ENCODE data around the gene SMNDC1.

SMNDC1 gene

DNA sequence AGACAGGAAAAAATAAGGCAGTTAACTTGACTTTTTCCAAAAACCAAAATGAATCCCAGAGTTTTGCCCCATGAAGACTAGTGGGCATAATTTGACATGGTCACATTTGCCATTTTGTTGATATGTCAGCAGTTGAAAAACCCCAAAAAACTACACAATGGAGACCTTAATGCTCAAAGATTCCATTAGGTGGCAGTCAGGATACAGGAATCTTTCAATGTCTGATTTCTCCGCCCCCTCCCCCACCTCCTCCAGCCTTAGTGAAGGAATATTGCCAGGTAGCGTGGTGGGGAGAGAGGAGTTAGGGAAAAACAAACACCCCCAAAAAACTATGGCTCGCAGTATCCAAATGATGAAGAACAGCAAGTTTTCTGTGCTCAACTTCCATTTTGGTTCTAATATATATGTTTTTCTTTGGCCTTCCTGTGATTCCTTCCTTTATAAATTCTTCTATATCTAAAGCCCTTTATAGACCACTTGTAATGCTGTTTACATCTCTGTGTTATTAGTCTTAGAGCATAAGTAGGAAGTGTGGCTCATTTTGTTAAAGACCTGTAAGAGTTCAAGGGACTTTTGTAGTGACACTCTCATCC lies 6.7 kb upstream of the SMNDC1 start:
- TF ChIP-seq, protein P1, sequence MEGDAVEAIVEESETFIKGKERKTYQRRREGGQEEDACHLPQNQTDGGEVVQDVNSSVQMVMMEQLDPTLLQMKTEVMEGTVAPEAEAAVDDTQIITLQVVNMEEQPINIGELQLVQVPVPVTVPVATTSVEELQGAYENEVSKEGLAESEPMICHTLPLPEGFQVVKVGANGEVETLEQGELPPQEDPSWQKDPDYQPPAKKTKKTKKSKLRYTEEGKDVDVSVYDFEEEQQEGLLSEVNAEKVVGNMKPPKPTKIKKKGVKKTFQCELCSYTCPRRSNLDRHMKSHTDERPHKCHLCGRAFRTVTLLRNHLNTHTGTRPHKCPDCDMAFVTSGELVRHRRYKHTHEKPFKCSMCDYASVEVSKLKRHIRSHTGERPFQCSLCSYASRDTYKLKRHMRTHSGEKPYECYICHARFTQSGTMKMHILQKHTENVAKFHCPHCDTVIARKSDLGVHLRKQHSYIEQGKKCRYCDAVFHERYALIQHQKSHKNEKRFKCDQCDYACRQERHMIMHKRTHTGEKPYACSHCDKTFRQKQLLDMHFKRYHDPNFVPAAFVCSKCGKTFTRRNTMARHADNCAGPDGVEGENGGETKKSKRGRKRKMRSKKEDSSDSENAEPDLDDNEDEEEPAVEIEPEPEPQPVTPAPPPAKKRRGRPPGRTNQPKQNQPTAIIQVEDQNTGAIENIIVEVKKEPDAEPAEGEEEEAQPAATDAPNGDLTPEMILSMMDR (IDR thresholded peaks at IDR 0.05): peak; percentile 67; the same call in 1 of the 2 replicates

DNA sequence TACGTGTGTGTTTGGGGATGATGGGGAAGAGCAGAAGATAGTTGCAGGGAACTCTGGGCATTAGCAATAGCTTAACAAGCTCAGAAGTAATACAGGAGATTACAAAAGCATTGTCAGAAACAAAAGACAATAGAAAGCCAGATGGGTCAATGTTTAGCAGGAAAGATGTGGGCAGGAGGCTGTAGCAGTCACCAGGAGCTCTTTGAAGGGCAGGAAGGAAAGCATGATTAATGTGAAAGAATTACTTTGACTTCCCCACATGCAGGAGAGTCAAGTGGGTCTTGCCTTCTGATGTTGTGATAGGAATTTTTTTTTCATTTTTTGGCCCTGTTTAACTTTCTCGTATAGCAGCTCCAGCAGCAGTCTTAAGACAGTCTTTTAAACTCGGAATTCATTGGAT lies 6.0 kb upstream of the SMNDC1 start:
- TF ChIP-seq, protein P1 (IDR thresholded peaks at IDR 0.05): no peak

DNA sequence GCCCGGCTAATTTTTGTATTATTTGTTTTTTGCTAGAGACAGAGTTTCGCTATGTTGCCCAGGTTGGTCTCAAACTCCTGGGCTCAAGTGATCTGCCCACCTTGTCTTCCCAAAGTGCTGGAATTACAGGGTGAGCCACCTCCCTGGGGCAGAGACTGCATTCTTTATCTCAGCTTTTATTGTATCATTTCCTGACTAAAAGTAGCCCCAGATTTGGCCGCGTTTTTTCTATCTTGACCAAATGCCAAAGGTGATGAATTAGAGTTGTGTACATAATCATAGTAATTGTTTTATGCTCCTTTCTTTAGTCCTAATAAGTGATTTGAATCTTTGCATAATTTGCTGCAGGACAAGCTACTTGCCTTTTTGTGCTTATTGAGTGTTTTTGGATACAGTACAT lies 3.1 kb upstream of the SMNDC1 start:
- TF ChIP-seq, protein P1 (IDR thresholded peaks at IDR 0.05): no peak

DNA sequence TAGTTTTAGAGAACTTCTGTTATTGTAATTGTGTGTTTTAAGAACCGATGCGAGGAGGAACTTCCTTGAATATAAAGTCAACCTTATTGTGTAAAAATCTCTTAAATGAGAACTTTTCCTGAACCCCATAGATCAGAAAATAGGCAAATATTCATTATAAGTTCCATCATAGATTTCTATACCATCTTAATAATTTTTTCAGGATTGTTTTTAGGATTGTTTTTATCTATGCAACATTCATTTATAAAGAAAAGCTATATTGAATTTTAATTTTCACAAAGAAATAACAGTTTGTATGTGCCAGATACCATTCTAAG lies 1.7 kb upstream of the SMNDC1 start:
- TF ChIP-seq, protein P1 (IDR thresholded peaks at IDR 0.05): no peak

DNA sequence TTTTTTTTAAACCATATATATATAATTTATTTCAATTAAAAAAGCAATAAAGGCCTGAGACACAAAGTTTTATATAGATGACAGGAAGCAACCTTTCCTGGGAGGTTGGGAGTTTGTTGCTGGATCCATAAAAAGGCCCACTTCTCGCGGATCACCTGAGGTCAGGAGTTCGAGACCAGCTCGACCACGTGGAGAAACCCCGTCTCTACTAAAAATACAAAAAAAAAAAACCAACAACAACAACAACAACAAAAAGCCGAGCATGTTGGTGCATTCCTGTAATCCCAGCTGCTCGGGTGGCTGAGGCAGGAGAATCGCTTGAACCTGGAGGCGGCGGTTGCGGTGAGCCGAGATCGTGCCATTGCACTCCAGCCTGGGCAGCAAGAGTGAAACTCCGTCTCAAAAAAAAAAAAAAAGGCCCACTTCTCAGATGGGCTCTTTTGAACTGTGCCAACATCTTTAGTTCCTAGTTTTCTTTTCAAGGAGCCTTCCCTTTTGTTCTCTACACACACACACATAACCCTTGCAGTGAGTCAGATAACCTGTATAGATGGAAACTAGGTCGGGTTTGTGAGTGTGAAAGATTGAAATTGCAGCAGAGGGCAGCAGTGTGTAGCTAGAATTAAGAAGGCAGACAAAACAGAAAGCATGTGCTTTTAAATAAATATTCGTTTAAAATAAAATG lies 1.2 kb upstream of the SMNDC1 start:
- TF ChIP-seq, protein P1 (IDR thresholded peaks at IDR 0.05): peak; percentile 70

DNA sequence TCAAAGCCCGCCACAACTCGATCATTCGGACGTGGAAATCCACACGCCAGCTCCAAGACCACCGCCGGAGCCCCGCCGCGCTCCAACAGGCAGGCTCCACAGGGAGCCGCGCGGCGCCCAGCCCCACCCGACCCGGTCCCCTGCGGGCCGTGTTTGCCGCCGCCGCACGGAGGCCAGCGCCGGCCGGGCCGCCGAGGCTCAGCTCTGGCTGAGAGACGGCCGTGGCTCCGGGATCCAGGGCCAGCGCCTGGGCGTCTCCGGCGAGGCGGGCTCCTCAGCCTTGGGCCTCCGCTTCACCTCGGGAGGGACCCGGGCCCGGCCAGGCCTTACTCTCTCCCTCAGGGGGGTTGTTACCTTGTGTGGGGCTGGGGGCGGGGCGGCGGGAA lies 333 bp downstream of the SMNDC1 start:
- TF ChIP-seq, protein P1 (IDR thresholded peaks at IDR 0.05): no peak

DNA sequence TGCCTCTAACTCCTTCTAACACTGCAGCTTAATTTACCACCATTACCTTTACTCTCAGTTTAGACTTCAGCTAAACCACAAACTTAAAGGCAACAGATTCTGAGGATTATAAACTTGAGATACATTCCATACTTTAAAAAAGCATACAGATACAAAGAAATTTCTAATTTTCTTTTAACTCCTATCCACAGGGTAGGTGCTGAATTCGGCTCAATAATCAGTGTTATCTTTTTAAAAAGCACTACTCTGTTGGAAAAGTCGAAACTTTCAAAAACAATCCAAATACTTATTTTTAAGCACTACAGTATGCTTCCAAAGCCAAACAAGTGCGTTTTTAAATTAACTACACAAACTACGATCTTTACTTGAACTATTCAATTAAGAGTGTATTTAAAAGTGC lies 1.0 kb downstream of the SMNDC1 start:
- TF ChIP-seq, protein P1 (IDR thresholded peaks at IDR 0.05): no peak
